ENCODE data around the gene FCHO1.

- TF ChIP-seq, protein P1, sequence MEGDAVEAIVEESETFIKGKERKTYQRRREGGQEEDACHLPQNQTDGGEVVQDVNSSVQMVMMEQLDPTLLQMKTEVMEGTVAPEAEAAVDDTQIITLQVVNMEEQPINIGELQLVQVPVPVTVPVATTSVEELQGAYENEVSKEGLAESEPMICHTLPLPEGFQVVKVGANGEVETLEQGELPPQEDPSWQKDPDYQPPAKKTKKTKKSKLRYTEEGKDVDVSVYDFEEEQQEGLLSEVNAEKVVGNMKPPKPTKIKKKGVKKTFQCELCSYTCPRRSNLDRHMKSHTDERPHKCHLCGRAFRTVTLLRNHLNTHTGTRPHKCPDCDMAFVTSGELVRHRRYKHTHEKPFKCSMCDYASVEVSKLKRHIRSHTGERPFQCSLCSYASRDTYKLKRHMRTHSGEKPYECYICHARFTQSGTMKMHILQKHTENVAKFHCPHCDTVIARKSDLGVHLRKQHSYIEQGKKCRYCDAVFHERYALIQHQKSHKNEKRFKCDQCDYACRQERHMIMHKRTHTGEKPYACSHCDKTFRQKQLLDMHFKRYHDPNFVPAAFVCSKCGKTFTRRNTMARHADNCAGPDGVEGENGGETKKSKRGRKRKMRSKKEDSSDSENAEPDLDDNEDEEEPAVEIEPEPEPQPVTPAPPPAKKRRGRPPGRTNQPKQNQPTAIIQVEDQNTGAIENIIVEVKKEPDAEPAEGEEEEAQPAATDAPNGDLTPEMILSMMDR (IDR thresholded peaks at IDR 0.05; ENCODE audit: extremely low read depth in 1 of 2, insufficient read depth in 1 of 2, low read depth in 1 of 2, low read length in 2 of 2), result no peak
- TF ChIP-seq POLR2A (IDR thresholded peaks at IDR 0.05; ENCODE audit: low read depth, low read length) (no peak), JUN (IDR thresholded peaks at IDR 0.05; ENCODE audit: borderline replicate concordance, insufficient read depth, insufficient read length, low read depth) (no peak), POLR2AphosphoS5 (IDR thresholded peaks at IDR 0.05; ENCODE audit: insufficient read depth, low read depth, low read length) (no peak)
Measured at GRCh38 chr19:17830567-17831418, 79.5 kb downstream of the FCHO1 start.
